Measurements from ENCODE around the gene GDF7.

GDF7 gene

GRCh38 chr2:20633794-20634506 lies 33.0 kb upstream of the GDF7 start:
- no peak for TF ChIP-seq POLR2A (IDR thresholded peaks at IDR 0.05; ENCODE audit: low read depth, low read length)
- no peak for FAIRE-seq
- DNase-seq (ENCODE audit: insufficient read length, low spot score), result no peak

DNA sequence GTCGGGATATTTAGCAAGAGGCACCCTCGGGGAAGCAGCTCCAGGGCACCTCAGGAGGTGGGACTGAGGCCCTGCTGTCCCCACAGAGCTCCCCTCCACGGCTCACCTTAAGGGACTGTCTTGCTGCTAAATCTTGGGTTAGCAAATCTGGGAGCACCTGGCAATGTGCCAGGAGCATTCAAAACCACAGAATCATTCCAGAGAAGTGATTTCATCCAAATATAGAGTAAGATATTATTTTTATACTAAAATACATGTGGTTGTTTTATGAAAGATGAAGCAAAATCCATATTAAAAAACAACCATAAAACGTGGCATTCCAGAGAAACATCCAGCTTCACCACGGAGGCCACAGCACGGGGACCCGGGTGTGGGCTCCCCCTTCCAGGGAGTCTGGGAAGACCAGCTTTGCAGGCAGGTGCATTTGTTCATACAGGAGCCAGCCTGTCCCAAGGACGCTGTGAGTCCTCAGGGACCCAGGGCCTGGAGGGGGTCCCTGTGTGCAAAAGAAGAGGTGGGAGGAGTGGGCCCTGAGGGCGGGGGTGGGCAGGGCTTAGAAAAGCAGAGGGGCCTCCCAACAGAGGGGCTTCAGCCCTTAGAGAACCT lies 32.3 kb upstream of the GDF7 start:
- no peak for TF ChIP-seq POLR2A (IDR thresholded peaks at IDR 0.05; ENCODE audit: low read depth, low read length)
- no peak for FAIRE-seq
- DNase-seq (ENCODE audit: insufficient read length, low spot score), result no peak

DNA sequence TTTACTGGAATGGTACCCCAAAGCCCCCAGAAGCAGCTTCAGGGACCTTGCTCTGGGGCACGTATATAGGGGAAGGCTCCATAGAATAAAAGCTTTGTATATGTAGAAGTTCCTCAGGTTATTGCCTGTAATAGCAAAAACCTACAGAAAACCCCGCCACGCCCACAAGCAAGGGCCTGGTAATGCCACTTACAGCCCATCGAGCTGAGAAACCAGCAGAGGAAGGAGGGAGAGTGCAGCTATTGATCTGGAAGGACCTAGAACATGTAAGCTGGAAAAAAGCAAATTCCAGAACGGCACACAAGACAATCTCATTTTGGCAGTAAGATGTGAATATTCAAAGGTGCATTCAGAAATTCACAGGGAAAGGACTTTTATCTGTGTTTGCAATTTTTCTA lies 31.8 kb upstream of the GDF7 start:
- FAIRE-seq (no peak), DNase-seq (ENCODE audit: insufficient read length, low spot score) (no peak)
- no peak for TF ChIP-seq POLR2A (IDR thresholded peaks at IDR 0.05; ENCODE audit: low read depth, low read length)

- no peak for TF ChIP-seq POLR2A (IDR thresholded peaks at IDR 0.05; ENCODE audit: low read depth, low read length)
- peak; percentile 86 for DNase-seq (ENCODE audit: insufficient read length, low spot score)
- peak; percentile 30 for FAIRE-seq
Measured at GRCh38 chr2:20635675-20636584, 31.0 kb upstream of the GDF7 start.

- DNase-seq (ENCODE audit: insufficient read length, low spot score) (no peak), FAIRE-seq (no peak)
- TF ChIP-seq POLR2A (IDR thresholded peaks at IDR 0.05; ENCODE audit: low read depth, low read length), result no peak
Measured at GRCh38 chr2:20637147-20637546, 29.8 kb upstream of the GDF7 start.

GRCh38 chr2:20638014-20638413 lies 28.9 kb upstream of the GDF7 start:
- FAIRE-seq (no peak), DNase-seq (ENCODE audit: insufficient read length, low spot score) (no peak)
- no peak for TF ChIP-seq POLR2A (IDR thresholded peaks at IDR 0.05; ENCODE audit: low read depth, low read length)

DNA sequence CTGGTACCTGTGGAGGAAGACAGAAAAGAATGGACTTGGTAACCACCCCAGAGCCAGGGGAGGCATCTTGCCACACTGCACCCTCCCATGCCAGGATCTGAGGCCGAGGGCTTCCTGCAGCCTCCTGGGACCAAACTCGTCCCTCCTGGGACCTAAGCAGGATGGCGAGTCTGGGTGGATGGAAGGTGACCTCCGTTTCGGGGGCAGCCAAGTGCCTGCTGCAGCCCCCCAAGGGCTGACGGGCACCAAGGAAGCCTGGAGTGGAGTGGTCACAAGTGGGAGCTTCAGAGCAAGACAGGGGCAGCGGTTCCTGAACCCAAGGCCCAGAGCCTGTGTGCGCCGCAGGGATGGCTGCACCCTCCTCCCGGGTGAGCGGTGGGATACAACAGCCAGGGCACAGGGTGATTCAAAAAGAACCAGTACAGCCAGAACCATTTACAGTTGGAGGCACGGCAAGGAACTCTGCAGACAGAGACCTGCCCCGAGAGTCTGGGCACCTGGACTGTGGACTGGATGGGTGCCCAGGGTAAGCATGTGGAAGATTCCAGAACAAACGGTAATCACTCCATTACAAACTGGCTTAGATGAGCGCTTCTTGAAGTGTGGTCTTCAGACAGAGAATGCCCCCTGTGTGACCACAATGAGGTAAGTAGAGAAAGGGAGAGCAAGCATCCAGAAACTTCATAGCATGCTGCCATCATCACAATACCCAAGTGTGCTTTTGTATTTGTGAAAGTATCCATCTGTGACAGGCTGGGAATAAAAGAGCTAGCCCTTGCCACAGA lies 28.1 kb upstream of the GDF7 start:
- FAIRE-seq, result no peak
- DNase-seq (ENCODE audit: insufficient read length, low spot score), result no peak
- TF ChIP-seq POLR2A (IDR thresholded peaks at IDR 0.05; ENCODE audit: low read depth, low read length), result no peak

- FAIRE-seq, result no peak
- no peak for TF ChIP-seq POLR2A (IDR thresholded peaks at IDR 0.05; ENCODE audit: low read depth, low read length)
- DNase-seq (ENCODE audit: insufficient read length, low spot score), result no peak
Measured at GRCh38 chr2:20640411-20641122, 26.4 kb upstream of the GDF7 start.

GRCh38 chr2:20641123-20641985 lies 25.6 kb upstream of the GDF7 start:
- peak; percentile 71 for DNase-seq (ENCODE audit: insufficient read length, low spot score)
- no peak for TF ChIP-seq POLR2A (IDR thresholded peaks at IDR 0.05; ENCODE audit: low read depth, low read length)
- FAIRE-seq, result no peak

DNA sequence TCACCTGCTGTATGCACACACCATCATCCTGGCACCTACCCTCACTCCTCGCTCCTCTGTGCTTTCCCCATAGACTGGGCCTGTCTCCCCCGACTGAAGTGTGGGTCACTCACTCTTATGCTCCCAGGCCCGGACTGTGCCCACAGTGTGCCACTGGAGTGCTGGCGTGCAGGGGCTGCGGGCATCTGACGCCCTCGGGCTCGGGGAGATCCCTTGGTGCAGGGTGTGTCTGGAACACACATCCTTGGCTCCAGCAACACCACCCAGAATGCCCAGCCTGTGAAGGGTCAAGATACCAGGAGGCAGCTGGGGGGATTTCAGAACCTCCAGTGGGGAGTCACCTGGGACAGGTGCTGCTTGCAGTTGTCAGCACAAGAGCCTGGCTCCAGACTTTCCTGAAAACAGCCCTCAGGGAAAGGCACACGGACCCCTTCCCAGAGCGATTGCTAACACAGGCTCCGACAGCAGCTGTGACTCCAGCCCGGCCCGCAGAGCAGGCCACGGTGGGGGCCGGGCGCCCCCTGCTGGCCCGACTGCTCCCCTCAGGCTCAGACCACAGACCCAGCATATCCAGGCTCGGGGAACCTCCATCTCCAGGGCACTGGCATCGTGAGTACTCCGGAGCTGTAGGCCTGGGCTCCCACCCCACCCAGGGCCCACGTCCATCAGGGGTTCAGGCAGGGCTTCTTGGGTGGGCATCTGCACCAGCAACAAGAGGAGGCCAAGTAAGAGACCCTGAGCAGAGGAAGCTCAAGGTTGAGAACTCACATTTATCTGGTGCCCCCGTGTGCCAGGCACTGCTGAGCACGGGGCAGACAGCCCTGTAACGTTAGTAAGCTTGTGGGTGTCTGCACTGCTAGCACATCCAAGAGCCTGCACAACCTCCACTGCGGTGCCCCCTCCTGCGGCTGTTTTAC lies 24.6 kb upstream of the GDF7 start:
- FAIRE-seq (no peak), DNase-seq (ENCODE audit: insufficient read length, low spot score) (peak; percentile 87)
- TF ChIP-seq POLR2A (IDR thresholded peaks at IDR 0.05; ENCODE audit: low read depth, low read length), result no peak

DNA sequence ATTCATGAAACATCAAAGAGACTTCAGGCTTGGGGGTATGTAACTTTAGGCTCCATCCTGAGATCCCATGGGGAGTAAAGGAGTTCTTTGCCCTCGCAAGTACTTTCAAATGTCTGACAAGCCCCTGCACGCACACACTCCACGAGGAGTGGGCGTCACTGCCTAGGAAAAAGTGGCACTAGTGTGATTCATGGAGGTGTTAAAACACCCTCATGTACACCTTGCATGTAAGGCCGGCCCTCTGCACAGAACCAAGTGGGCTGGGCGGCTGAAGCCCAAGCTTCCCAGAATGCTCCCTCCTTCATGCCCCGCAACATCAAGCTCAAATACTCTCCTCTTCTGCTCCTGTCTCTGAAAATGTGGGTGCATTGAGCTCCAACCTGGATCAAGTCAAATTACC lies 23.9 kb upstream of the GDF7 start:
- no peak for TF ChIP-seq POLR2A (IDR thresholded peaks at IDR 0.05; ENCODE audit: low read depth, low read length)
- no peak for FAIRE-seq
- DNase-seq (ENCODE audit: insufficient read length, low spot score), result no peak

All from H54 (cell line).